Activated CD4-positive, alpha-beta memory T cell treated with anti-CD3 and anti-CD28 coated beads for 36 hours (primary cell): ENCODE measurements around the gene NOP10. TPM values are rescaled to one million over a fixed set of nuclear protein-coding genes. Genes with fewer than 3 reads are reported as not detected.

Source experiments
- microRNA-seq: library from miRNA; unstranded; fragments of <30 nt; microRNA quantifications from one replicate; pipeline ENCODE4 v1.2.0, GENCODE V29; 2022; ENCODE audit warnings: borderline number of aligned reads, borderline microRNAs expressed, borderline replicate concordance
- total RNA-seq, 2 experiments: library from RNA; stranded (reverse); gene quantifications; one replicate each; pipeline ENCODE4 v1.2.3, GENCODE V29; 2021

The NOP10 gene
- total RNA-seq, 2 experiments from 2014 or later = 211 to 214 TPM

Small RNA genes lying within 50 kb of the gene (microRNA-seq; reads per million reads assigned to microRNA genes)
- gene MIR1233-1 = not detected

Other genes starting within 250 kb of the NOP10 start
- 10 to 100 TPM; 62.7 to 68.4 TPM for gene EMC7, start 241.3 kb downstream of the NOP10 start, total RNA-seq
- 1 to 10 TPM; 2.0 to 2.3 TPM for gene PGBD4, start 241.1 kb downstream of the NOP10 start, total RNA-seq
- 10 to 100 TPM; 44.7 to 56.7 TPM for gene KATNBL1, start 133.0 kb downstream of the NOP10 start, total RNA-seq
- 100 to 1,000 TPM; 107 to 110 TPM for gene EMC4, start 118.1 kb downstream of the NOP10 start, total RNA-seq
- gene SLC12A6, start 5.4 kb downstream of the NOP10 start, total RNA-seq = 10 to 100 TPM; 18.4 to 18.5 TPM
- not detected for gene NUTM1, start 179 bp upstream of the NOP10 start, total RNA-seq
- gene LPCAT4, start 24.1 kb upstream of the NOP10 start, total RNA-seq = 10 to 100 TPM; 62.5 to 71.3 TPM
- gene GOLGA8A, start 94.7 kb upstream of the NOP10 start, total RNA-seq = 10 to 100 TPM; 65.3 to 72.9 TPM
- gene GOLGA8B, start 240.5 kb upstream of the NOP10 start, total RNA-seq = 100 to 1,000 TPM in 1 of 2 experiments, 10 to 100 TPM in 1; 85.2 to 103 TPM